HG03520 (cell line): Measurements from ENCODE around the gene PLOD1.
"Not testable (repeated sequence)": the region's sequence is repeated elsewhere in the genome, so short reads cannot be mapped to it uniquely, and the experiment has no call there.

Experiments
- ATAC-seq: cut with Tn5 transposase; IDR thresholded peaks from one replicate; pipeline ENCODE4 v1.9.1; 2021; ENCODE audit warnings: mild to moderate bottlenecking, moderate library complexity; ENCODE audit not compliant: unreplicated experiment

The PLOD1 gene

GRCh38 chr1:11938722-11939526, 4.4 kb downstream of the PLOD1 start:
- no peak for ATAC-seq

GRCh38 chr1:11939794-11940193, 5.3 kb downstream of the PLOD1 start:
- ATAC-seq: not testable (repeated sequence)

- ATAC-seq: no peak
Measured at GRCh38 chr1:11940260-11940921, 5.9 kb downstream of the PLOD1 start.

GRCh38 chr1:11942280-11942679, 7.8 kb downstream of the PLOD1 start:
- ATAC-seq: no peak

- no peak for ATAC-seq
Measured at GRCh38 chr1:11943619-11944018, 9.1 kb downstream of the PLOD1 start.

- ATAC-seq: no peak
Measured at GRCh38 chr1:11944358-11944931, 9.9 kb downstream of the PLOD1 start.

- ATAC-seq: no peak
Measured at GRCh38 chr1:11946647-11947046, 12.1 kb downstream of the PLOD1 start.

GRCh38 chr1:11948822-11949458, 14.4 kb downstream of the PLOD1 start:
- ATAC-seq: no peak

GRCh38 chr1:11951901-11952300, 17.4 kb downstream of the PLOD1 start:
- no peak for ATAC-seq

GRCh38 chr1:11952455-11953109, 18.1 kb downstream of the PLOD1 start:
- no peak for ATAC-seq

GRCh38 chr1:11955221-11955620, 20.7 kb downstream of the PLOD1 start:
- ATAC-seq: no peak

- ATAC-seq: no peak
Measured at GRCh38 chr1:11957398-11957797, 22.9 kb downstream of the PLOD1 start.

GRCh38 chr1:11957897-11958296, 23.4 kb downstream of the PLOD1 start:
- no peak for ATAC-seq

GRCh38 chr1:11960276-11960675, 25.8 kb downstream of the PLOD1 start:
- no peak for ATAC-seq

GRCh38 chr1:11960715-11961114, 26.2 kb downstream of the PLOD1 start:
- no peak for ATAC-seq

- no peak for ATAC-seq
Measured at GRCh38 chr1:11961230-11961629, 26.7 kb downstream of the PLOD1 start.

GRCh38 chr1:11963622-11964021, 29.1 kb downstream of the PLOD1 start:
- no peak for ATAC-seq

- no peak for ATAC-seq
Measured at GRCh38 chr1:11964656-11965055, 30.1 kb downstream of the PLOD1 start.

GRCh38 chr1:11967028-11967547, 32.6 kb downstream of the PLOD1 start:
- no peak for ATAC-seq

GRCh38 chr1:11970441-11971185, 36.1 kb downstream of the PLOD1 start:
- no peak for ATAC-seq
